Measurements from ENCODE around the gene KIAA0232. TPM values are rescaled to one million over a fixed set of nuclear protein-coding genes. Genes with fewer than 3 reads are reported as not detected.
"Not testable (repeated sequence)": the region's sequence is repeated elsewhere in the genome, so short reads cannot be mapped to it uniquely, and the experiment has no call there.

The KIAA0232 gene
- total and polyA plus RNA-seq, 7 donors: 8.7 to 79.8 (median 53.3) TPM

DNA sequence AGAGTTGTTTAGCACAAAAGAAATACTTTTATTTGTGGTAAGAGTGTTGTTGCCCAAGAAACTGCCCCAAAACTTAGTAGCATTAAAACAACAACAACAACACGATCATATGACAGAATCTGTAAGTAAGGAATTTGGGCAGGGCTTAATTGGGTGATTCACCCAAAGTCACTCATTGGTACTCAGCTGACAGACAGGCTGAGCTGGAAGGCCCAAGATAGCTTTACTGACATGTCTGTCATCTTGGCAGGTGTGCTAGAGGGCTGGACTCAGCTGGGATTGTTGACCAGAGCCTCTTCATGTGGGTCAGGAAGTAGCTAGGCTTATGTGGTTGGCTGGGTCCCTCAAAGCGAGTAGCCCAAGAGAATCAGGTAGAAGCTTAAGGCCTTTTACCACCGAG lies 52.3 kb downstream of the KIAA0232 start:
- H3K27ac ChIP-seq: peak overlapping the region; percentile 89
- no peak overlapping the region for H3K4me3 ChIP-seq

DNA sequence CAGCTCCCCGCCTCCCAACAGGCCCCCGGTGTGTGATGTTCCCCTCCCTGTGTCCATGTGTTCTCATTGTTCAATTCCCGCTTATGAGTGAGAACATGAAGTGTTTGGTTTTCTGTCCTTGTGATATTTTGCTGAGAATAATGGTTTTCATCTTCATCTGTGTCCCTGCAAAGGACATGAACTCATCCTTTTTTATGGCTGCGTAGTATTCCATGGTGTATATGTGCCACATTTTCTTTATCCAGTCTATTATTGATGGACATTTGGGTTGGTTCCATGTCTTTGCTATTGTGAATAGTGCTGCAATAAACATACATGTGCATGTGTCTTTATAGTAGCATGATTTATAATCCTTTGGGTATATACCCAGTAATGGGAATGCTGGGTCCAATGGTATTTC lies 53.1 kb downstream of the KIAA0232 start:
- H3K9me3 ChIP-seq; H3K4me3 ChIP-seq; DNase-seq; H3K27me3 ChIP-seq (ENCODE audit: insufficient read depth in 3 of 3, low read length in 2 of 3); ATAC-seq; intact Hi-C loops (cut with DNase I): not testable (repeated sequence)
- WGBS, 3 donors: 92 to 98% (median 98%) methylated on average over 4 of the region's 4 CpGs
- peak overlapping the region; percentile 89 for H3K27ac ChIP-seq
- H3K36me3 ChIP-seq (ENCODE audit: insufficient read depth in 1 of 2, low read depth in 1 of 2): peaks cover 0 to 23% of the 10 kb centered on the region in 2 donors
- peaks cover 41% of the 10 kb centered on the region for H3K4me1 ChIP-seq

More for the DNA sequence above, 52.3 kb downstream of the KIAA0232 start:
- Histone ChIP-seq H3K27me3 (ENCODE audit: insufficient read depth in 3 of 3, low read length in 2 of 3) (no peaks in the 10 kb centered on the region), H3K9me3 (no peaks in the 10 kb centered on the region), H3K36me3 (ENCODE audit: insufficient read depth in 1 of 2, low read depth in 1 of 2) (peaks cover 0 to 28% of the 10 kb centered on the region in 2 donors), H3K4me1 (peaks cover 34% of the 10 kb centered on the region)
- WGBS, 3 donors: 60 to 68% (median 67%) methylated on average over 3 of the region's 3 CpGs
- DNase-seq (peak; percentile 55 to 81), ATAC-seq (peak; percentile 98 to 100 (median 100))
- intact Hi-C loops (cut with DNase I): loop anchor here in 1 of 2 donors (5.0 kb wide), 1 partner anchor 48 kb away; no protein-coding TSS in a partner anchor
- TF ChIP-seq, protein P1, sequence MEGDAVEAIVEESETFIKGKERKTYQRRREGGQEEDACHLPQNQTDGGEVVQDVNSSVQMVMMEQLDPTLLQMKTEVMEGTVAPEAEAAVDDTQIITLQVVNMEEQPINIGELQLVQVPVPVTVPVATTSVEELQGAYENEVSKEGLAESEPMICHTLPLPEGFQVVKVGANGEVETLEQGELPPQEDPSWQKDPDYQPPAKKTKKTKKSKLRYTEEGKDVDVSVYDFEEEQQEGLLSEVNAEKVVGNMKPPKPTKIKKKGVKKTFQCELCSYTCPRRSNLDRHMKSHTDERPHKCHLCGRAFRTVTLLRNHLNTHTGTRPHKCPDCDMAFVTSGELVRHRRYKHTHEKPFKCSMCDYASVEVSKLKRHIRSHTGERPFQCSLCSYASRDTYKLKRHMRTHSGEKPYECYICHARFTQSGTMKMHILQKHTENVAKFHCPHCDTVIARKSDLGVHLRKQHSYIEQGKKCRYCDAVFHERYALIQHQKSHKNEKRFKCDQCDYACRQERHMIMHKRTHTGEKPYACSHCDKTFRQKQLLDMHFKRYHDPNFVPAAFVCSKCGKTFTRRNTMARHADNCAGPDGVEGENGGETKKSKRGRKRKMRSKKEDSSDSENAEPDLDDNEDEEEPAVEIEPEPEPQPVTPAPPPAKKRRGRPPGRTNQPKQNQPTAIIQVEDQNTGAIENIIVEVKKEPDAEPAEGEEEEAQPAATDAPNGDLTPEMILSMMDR (IDR thresholded peaks at IDR 0.05): no peak

DNA sequence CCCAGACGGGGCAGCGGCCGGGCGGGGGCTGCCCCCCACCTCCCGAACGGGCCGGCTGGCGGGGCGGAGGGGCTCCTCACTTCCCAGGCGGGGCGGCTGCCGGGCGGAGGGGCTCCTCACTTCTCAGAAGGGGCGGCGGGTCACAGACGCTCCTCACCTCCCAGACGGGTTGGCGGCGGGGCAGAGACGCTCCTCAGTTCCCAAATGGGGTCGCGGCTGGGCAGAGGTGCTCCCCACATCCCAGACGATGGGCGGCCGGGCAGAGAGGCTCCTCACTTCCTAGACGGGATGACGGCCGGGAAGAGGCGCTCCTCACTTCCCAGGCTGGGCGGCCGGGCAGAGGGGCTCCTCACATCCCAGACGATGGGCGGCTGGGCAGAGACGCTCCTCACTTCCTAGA lies 54.6 kb downstream of the KIAA0232 start:
- H3K4me3 ChIP-seq; ATAC-seq; DNase-seq; intact Hi-C loops (cut with DNase I); H3K27ac ChIP-seq; H3K27me3 ChIP-seq (ENCODE audit: insufficient read depth in 3 of 3, low read length in 2 of 3); H3K9me3 ChIP-seq: not testable (repeated sequence)
- 96 to 98% (median 97%) methylated on average over 28 to 34 of the region's 34 CpGs for WGBS, 3 donors
- peaks cover 0 to 17% of the 10 kb centered on the region in 2 donors for H3K36me3 ChIP-seq (ENCODE audit: insufficient read depth in 1 of 2, low read depth in 1 of 2)
- peaks cover 47% of the 10 kb centered on the region for H3K4me1 ChIP-seq

DNA sequence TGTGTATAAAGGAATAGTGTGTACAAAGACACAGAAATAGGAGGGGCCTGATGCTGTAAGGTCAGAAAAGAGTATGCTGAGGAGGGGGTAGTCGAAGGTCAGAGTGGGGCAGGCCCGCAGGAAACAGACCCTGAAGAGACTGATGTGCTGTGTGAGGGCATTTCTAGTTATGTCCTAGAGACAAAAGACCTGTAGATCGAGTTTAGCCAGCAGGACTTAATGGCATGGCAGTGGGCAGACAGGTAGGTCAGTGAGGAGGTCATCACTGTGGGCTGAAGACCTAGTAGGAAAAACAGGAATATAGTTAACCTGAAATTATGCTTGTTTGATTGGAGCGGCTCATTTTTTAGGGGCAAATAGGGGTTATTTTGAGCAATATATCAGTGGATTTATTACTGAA lies 57.1 kb downstream of the KIAA0232 start:
- Histone ChIP-seq H3K27ac (peak overlapping the region; percentile 82), H3K4me1 (peaks cover 41% of the 10 kb centered on the region), H3K36me3 (ENCODE audit: insufficient read depth in 1 of 2, low read depth in 1 of 2) (peaks cover 0 to 25% of the 10 kb centered on the region in 2 donors), H3K9me3 (no peaks in the 10 kb centered on the region), H3K4me3 (no peak overlapping the region), H3K27me3 (ENCODE audit: insufficient read depth in 3 of 3, low read length in 2 of 3) (no peaks in the 10 kb centered on the region)
- intact Hi-C loops (cut with DNase I): no loop called here
- 76 to 79% (median 79%) methylated on average over 4 of the region's 4 CpGs for WGBS, 3 donors
- TF ChIP-seq, protein P1 (IDR thresholded peaks at IDR 0.05): no peak
- ATAC-seq (no peak), DNase-seq (no peak)

DNA sequence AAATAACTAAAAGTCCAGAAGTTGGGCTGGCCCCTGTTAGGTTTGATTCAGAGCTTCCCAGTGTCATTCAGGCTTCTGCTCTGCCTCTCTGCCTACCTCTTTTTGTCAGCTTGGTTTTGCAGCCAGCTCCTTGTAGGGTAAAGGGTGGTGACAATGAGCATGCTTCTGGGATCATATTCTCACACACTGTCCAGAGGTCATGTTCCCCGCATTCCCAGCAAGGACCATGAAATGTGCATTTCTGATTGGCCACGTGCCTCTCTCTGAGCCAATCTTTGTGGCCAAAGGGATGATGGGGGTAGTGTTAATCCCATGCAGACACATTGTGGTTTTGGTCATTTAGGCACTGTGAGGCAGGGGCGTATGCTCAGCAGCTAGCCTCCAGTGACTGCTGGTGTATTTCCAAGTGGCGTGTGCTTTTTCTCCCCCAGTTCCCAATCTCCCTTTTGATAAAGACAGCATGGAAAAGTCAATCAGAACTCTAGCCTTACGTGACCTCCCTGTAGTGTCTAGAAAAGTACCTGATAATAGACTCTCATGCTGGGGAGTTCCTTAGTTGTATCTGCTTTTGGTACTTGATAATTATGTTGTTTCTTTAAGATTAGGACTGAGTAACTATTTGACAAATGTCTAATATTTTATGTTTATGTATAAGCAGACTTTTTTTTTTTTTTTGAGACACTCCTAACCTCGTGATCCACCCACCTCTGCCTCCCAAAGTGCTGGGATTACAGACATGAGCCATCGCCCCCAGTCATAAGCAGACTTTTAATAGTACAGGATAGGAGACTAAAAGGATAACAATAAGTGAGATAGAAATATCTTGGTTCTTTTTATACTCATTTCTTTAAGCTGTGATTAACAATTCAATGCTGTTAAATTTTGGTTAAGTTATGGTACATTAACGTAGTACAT lies 57.8 kb downstream of the KIAA0232 start:
- Histone ChIP-seq H3K36me3 (ENCODE audit: insufficient read depth in 1 of 2, low read depth in 1 of 2) (peaks cover 0 to 33% of the 10 kb centered on the region in 2 donors), H3K4me3 (no peak overlapping the region), H3K27me3 (ENCODE audit: insufficient read depth in 3 of 3, low read length in 2 of 3) (no peaks in the 10 kb centered on the region), H3K27ac (peak overlapping the region; percentile 82), H3K9me3 (no peaks in the 10 kb centered on the region), H3K4me1 (peaks cover 41% of the 10 kb centered on the region)
- TF ChIP-seq, protein P1 (IDR thresholded peaks at IDR 0.05): no peak
- intact Hi-C loops (cut with DNase I): no loop called here
- peak; percentile 83 to 95 (median 89) for ATAC-seq
- WGBS, 3 donors: 25 to 38% (median 35%) methylated on average over 8 of the region's 8 CpGs
- DNase-seq: peak in 1 of 2 donors; percentile 29

All from psoas muscle (tissue), 8 donors.